Spinal cord (tissue), 10 donors: Measurements from ENCODE around the gene SKIC2. TPM values are rescaled to one million over a fixed set of nuclear protein-coding genes. Genes with fewer than 3 reads are reported as not detected.
"Not testable (repeated sequence)": the region's sequence is repeated elsewhere in the genome, so short reads cannot be mapped to it uniquely, and the experiment has no call there.

Source experiments
- DNase-seq, 6 donors: peaks; one replicate each; pipeline versions ENCODE4 v3.0.0 to v3.0.0-alpha.2; 2013 to 2015; ENCODE audit warnings: low spot score in 6 of 6, low read depth in 4 of 6
- H3K27ac ChIP-seq: one replicate; pipeline ENCODE4 v1.5.1; 2013; ENCODE audit warnings: low read depth, low read length, control low read depth
- H3K27me3 ChIP-seq: one replicate; pipeline ENCODE4 v1.6.1; 2013; ENCODE audit warnings: low read length; ENCODE audit not compliant: control insufficient read depth, insufficient read depth
- H3K36me3 ChIP-seq: one replicate; pipeline ENCODE4 v1.6.1; 2013; ENCODE audit warnings: low read length; ENCODE audit not compliant: control insufficient read depth, insufficient read depth
- H3K4me1 ChIP-seq: one replicate; pipeline ENCODE4 v1.6.1; 2013; ENCODE audit warnings: low read length; ENCODE audit not compliant: control insufficient read depth, insufficient read depth
- H3K4me3 ChIP-seq: one replicate; pipeline ENCODE4 v1.5.1; 2013; ENCODE audit warnings: low read depth, low read length, control low read depth
- H3K9me3 ChIP-seq: one replicate; pipeline ENCODE4 v1.6.1; 2013; ENCODE audit warnings: low read length; ENCODE audit not compliant: control insufficient read depth, insufficient read depth
- WGBS: methylation state at CpG from one replicate; pipeline ENCODE4 v1.1.5; 2013; ENCODE audit warnings: missing lambda C conversion rate; ENCODE audit not compliant: insufficient coverage; 5-methylcytosine and 5-hydroxymethylcytosine counted together
- polyA plus RNA-seq, 2 donors: library from polyadenylated mRNA; unstranded; fragments of 120-200 nt; gene quantifications; one replicate each; pipeline ENCODE4 v1.2.1, GENCODE V29; 2013; ENCODE audit not compliant: insufficient read length in 2 of 2
- small RNA-seq: library from RNA; depleted of rRNA; stranded (forward); fragments of <200 nt; gene quantifications from one replicate; pipeline ENCODE3, GENCODE V24; 2014; ENCODE audit warnings: low replicate concordance
- total RNA-seq, 2 donors: library from RNA; depleted of rRNA in 1 of 2; stranded (reverse); fragments of 120-200 nt in 1 of 2; fragments of >200 nt in 1 of 2; gene quantifications; one replicate each; pipeline versions ENCODE4 v1.2.3 to v1.2.4, GENCODE V29; 2013 to 2014
- donor health status: healthy.

The SKIC2 gene
- total and polyA plus RNA-seq, 4 donors = 24.0 to 60.5 (median 43.5) TPM

GRCh38 chr6:32010856-32011530 lies 52.0 kb downstream of the SKIC2 start:
- not testable (repeated sequence) for H3K4me3 ChIP-seq, H3K27me3 ChIP-seq, DNase-seq, H3K27ac ChIP-seq, H3K4me1 ChIP-seq, H3K36me3 ChIP-seq, H3K9me3 ChIP-seq
- no CpG with 5 or more reads among the region's 27 CpGs for WGBS

- not testable (repeated sequence) for H3K27me3 ChIP-seq, H3K27ac ChIP-seq, DNase-seq, H3K36me3 ChIP-seq, H3K4me3 ChIP-seq, H3K9me3 ChIP-seq, H3K4me1 ChIP-seq
- 53% methylated on average over 6 of the region's 17 CpGs for WGBS
These were observed 54.1 kb downstream of the SKIC2 start for GRCh38 chr6:32012941-32013617.

GRCh38 chr6:32013738-32014137 lies 54.8 kb downstream of the SKIC2 start:
- H3K27ac ChIP-seq, H3K4me3 ChIP-seq, H3K4me1 ChIP-seq, H3K27me3 ChIP-seq, H3K36me3 ChIP-seq, DNase-seq, H3K9me3 ChIP-seq: not testable (repeated sequence)
- WGBS = no CpG with 5 or more reads among the region's 5 CpGs

GRCh38 chr6:32014547-32014946 lies 55.6 kb downstream of the SKIC2 start, which contains the start of gene C4B:
Gene C4B, plus strand, starts transcription at chr6:32014795. Its CDS starts 51 bp downstream, at chr6:32014846.
- no CpG with 5 or more reads among the region's 6 CpGs for WGBS
- DNase-seq, H3K27me3 ChIP-seq, H3K36me3 ChIP-seq, H3K4me3 ChIP-seq, H3K4me1 ChIP-seq, H3K9me3 ChIP-seq, H3K27ac ChIP-seq: not testable (repeated sequence)

Small RNAs within 50 kb of the gene (small RNA-seq; reads per million reads assigned to genes)
- gene AL645922.1 = not detected

Other genes with a start within 250 kb of the SKIC2 start
Only the 30 nearest of the 35 such genes appear.
- gene DDAH2, start 229.9 kb upstream of the SKIC2 start, total RNA-seq = 100 to 1,000 TPM in 1 of 2 donors, 10 to 100 TPM in 1; 62.9 to 207 TPM
- gene DDAH2, start 229.9 kb upstream of the SKIC2 start, polyA plus RNA-seq = 100 to 1,000 TPM; 159 to 178 TPM
- gene CLIC1, start 222.6 kb upstream of the SKIC2 start, total RNA-seq = 100 to 1,000 TPM in 1 of 2 donors, 10 to 100 TPM in 1; 96.3 to 322 TPM
- gene CLIC1, start 222.6 kb upstream of the SKIC2 start, polyA plus RNA-seq = 10 to 100 TPM; 73.5 to 87.1 TPM
- 10 to 100 TPM in 1 of 2 donors, 1 to 10 TPM in 1; 6.2 to 20.2 TPM for gene MSH5, start 219.2 kb upstream of the SKIC2 start, total RNA-seq
- 10 to 100 TPM; 18.9 to 38.8 TPM for gene MSH5, start 219.2 kb upstream of the SKIC2 start, polyA plus RNA-seq
- 1 to 10 TPM; 3.4 to 9.5 TPM for gene SAPCD1, start 196.5 kb upstream of the SKIC2 start, total RNA-seq
- 10 to 100 TPM; 10.5 to 11.1 TPM for gene SAPCD1, start 196.5 kb upstream of the SKIC2 start, polyA plus RNA-seq
- gene VWA7, start 181.8 kb upstream of the SKIC2 start, total RNA-seq = 1 to 10 TPM; 1.8 to 2.9 TPM
- 1 to 10 TPM; 4.0 to 4.3 TPM for gene VWA7, start 181.8 kb upstream of the SKIC2 start, polyA plus RNA-seq
- 10 to 100 TPM; 25.3 to 35.5 TPM for gene VARS1, start 163.4 kb upstream of the SKIC2 start, total RNA-seq
- 10 to 100 TPM; 66.1 to 70.6 TPM for gene VARS1, start 163.4 kb upstream of the SKIC2 start, polyA plus RNA-seq
- gene LSM2, start 152.2 kb upstream of the SKIC2 start, total RNA-seq = 10 to 100 TPM; 18.0 to 45.7 TPM
- 10 to 100 TPM; 54.4 to 63.3 TPM for gene LSM2, start 152.2 kb upstream of the SKIC2 start, polyA plus RNA-seq
- gene HSPA1L, start 143.9 kb upstream of the SKIC2 start, total RNA-seq = 1 to 10 TPM; 3.3 to 4.8 TPM
- 1 to 10 TPM; 5.1 to 6.1 TPM for gene HSPA1L, start 143.9 kb upstream of the SKIC2 start, polyA plus RNA-seq
- gene HSPA1A, start 143.6 kb upstream of the SKIC2 start, total RNA-seq = 100 to 1,000 TPM; 221 to 541 TPM
- 100 to 1,000 TPM; 117 to 175 TPM for gene HSPA1A, start 143.6 kb upstream of the SKIC2 start, polyA plus RNA-seq
- gene HSPA1B, start 131.4 kb upstream of the SKIC2 start, total RNA-seq = 100 to 1,000 TPM; 285 to 696 TPM
- gene HSPA1B, start 131.4 kb upstream of the SKIC2 start, polyA plus RNA-seq = 100 to 1,000 TPM; 113 to 166 TPM
- 10 to 100 TPM; 21.9 to 47.5 TPM for gene NEU1, start 96.4 kb upstream of the SKIC2 start, total RNA-seq
- gene NEU1, start 96.4 kb upstream of the SKIC2 start, polyA plus RNA-seq = 10 to 100 TPM; 23.6 to 25.5 TPM
- under 1 TPM; 0.20 to 0.55 TPM for gene SLC44A4, start 80.2 kb upstream of the SKIC2 start, total RNA-seq
- 1 to 10 TPM in 1 of 2 donors, under 1 TPM in 1; 1.00 to 1.1 TPM for gene SLC44A4, start 80.2 kb upstream of the SKIC2 start, polyA plus RNA-seq
- gene EHMT2, start 61.5 kb upstream of the SKIC2 start, total RNA-seq = 10 to 100 TPM; 44.7 to 64.8 TPM
- gene EHMT2, start 61.5 kb upstream of the SKIC2 start, polyA plus RNA-seq = 100 to 1,000 TPM; 112 to 125 TPM
- gene ZBTB12, start 57.1 kb upstream of the SKIC2 start, total RNA-seq = 1 to 10 TPM; 7.8 to 8.6 TPM
- gene ZBTB12, start 57.1 kb upstream of the SKIC2 start, polyA plus RNA-seq = 10 to 100 TPM; 36.6 to 37.9 TPM
- gene C2, start 31.5 kb upstream of the SKIC2 start, total RNA-seq = 10 to 100 TPM in 1 of 2 donors, 1 to 10 TPM in 1; 8.4 to 23.1 TPM
- gene C2, start 31.5 kb upstream of the SKIC2 start, polyA plus RNA-seq = 10 to 100 TPM; 10.8 to 14.7 TPM
- 10 to 100 TPM; 11.6 to 21.8 TPM for gene CFB, start 13.1 kb upstream of the SKIC2 start, total RNA-seq
- 1 to 10 TPM; 1.6 to 7.7 TPM for gene CFB, start 13.1 kb upstream of the SKIC2 start, polyA plus RNA-seq
- 10 to 100 TPM; 37.8 to 75.5 TPM for gene NELFE, start 204 bp upstream of the SKIC2 start, total RNA-seq
- 10 to 100 TPM; 73.3 to 78.3 TPM for gene NELFE, start 204 bp upstream of the SKIC2 start, polyA plus RNA-seq
- gene DXO, start 13.0 kb downstream of the SKIC2 start, total RNA-seq = 10 to 100 TPM in 1 of 2 donors, 1 to 10 TPM in 1; 7.9 to 19.5 TPM
- 10 to 100 TPM; 26.4 to 32.7 TPM for gene DXO, start 13.0 kb downstream of the SKIC2 start, polyA plus RNA-seq
- 100 to 1,000 TPM in 1 of 2 donors, 10 to 100 TPM in 1; 68.4 to 107 TPM for gene C4A, start 22.9 kb downstream of the SKIC2 start, total RNA-seq
- 10 to 100 TPM; 47.5 to 55.8 TPM for gene C4A, start 22.9 kb downstream of the SKIC2 start, polyA plus RNA-seq
- gene C4B, start 55.6 kb downstream of the SKIC2 start, total RNA-seq = 100 to 1,000 TPM in 1 of 2 donors, 10 to 100 TPM in 1; 67.4 to 113 TPM
- 10 to 100 TPM; 52.1 to 72.7 TPM for gene C4B, start 55.6 kb downstream of the SKIC2 start, polyA plus RNA-seq
- under 1 TPM; 0.30 to 0.61 TPM for gene CYP21A2, start 79.2 kb downstream of the SKIC2 start, total RNA-seq
- 1 to 10 TPM; 2.7 to 4.9 TPM for gene CYP21A2, start 79.2 kb downstream of the SKIC2 start, polyA plus RNA-seq
- 10 to 100 TPM; 53.9 to 78.4 TPM for gene TNXB, start 150.2 kb downstream of the SKIC2 start, total RNA-seq
- gene TNXB, start 150.2 kb downstream of the SKIC2 start, polyA plus RNA-seq = 10 to 100 TPM; 26.1 to 46.2 TPM
- 10 to 100 TPM; 20.4 to 29.0 TPM for gene ATF6B, start 169.1 kb downstream of the SKIC2 start, total RNA-seq
- 10 to 100 TPM; 84.1 to 99.9 TPM for gene ATF6B, start 169.1 kb downstream of the SKIC2 start, polyA plus RNA-seq
- gene FKBPL, start 171.1 kb downstream of the SKIC2 start, total RNA-seq = 1 to 10 TPM; 3.4 to 5.8 TPM
- gene FKBPL, start 171.1 kb downstream of the SKIC2 start, polyA plus RNA-seq = 1 to 10 TPM; 6.0 to 6.2 TPM
- under 1 TPM; 0.83 to 0.89 TPM for gene PRRT1, start 192.8 kb downstream of the SKIC2 start, total RNA-seq
- 10 to 100 TPM; 15.5 to 17.7 TPM for gene PRRT1, start 192.8 kb downstream of the SKIC2 start, polyA plus RNA-seq
- 10 to 100 TPM; 20.7 to 75.1 TPM for gene PPT2, start 195.0 kb downstream of the SKIC2 start, total RNA-seq
- gene PPT2, start 195.0 kb downstream of the SKIC2 start, polyA plus RNA-seq = 10 to 100 TPM; 33.1 to 47.2 TPM
- gene EGFL8, start 205.4 kb downstream of the SKIC2 start, total RNA-seq = 100 to 1,000 TPM in 1 of 2 donors, 10 to 100 TPM in 1; 28.4 to 124 TPM
- 10 to 100 TPM; 39.1 to 75.6 TPM for gene EGFL8, start 205.4 kb downstream of the SKIC2 start, polyA plus RNA-seq
- gene AGPAT1, start 216.9 kb downstream of the SKIC2 start, total RNA-seq = 10 to 100 TPM; 24.0 to 81.8 TPM
- 100 to 1,000 TPM; 151 to 158 TPM for gene AGPAT1, start 216.9 kb downstream of the SKIC2 start, polyA plus RNA-seq
- gene RNF5, start 219.2 kb downstream of the SKIC2 start, total RNA-seq = 10 to 100 TPM; 56.6 to 70.6 TPM
- gene RNF5, start 219.2 kb downstream of the SKIC2 start, polyA plus RNA-seq = 10 to 100 TPM; 95.7 to 98.7 TPM
- gene AGER, start 225.1 kb downstream of the SKIC2 start, total RNA-seq = 1 to 10 TPM in 1 of 2 donors, under 1 TPM in 1; 0.79 to 6.3 TPM
- gene AGER, start 225.1 kb downstream of the SKIC2 start, polyA plus RNA-seq = 10 to 100 TPM; 15.2 to 22.1 TPM